ENCODE measurements around the gene CHRFAM7A.
"Not testable (repeated sequence)": the region's sequence is repeated elsewhere in the genome, so short reads cannot be mapped to it uniquely, and the experiment has no call there.

GRCh38 chr15:30374862-30375261, 18.5 kb downstream of the CHRFAM7A start:
- TF ChIP-seq POLR2A (IDR thresholded peaks at IDR 0.05; ENCODE audit: low read length); GATA1 (IDR thresholded peaks at IDR 0.05; ENCODE audit: low read depth, low read length): not testable (repeated sequence)
